ENCODE measurements around the gene WSCD1.

Gene WSCD1

GRCh38 chr17:6140728-6141330 is 70.7 kb downstream of the WSCD1 start:
- Histone ChIP-seq H3K4me2 (ENCODE audit: insufficient read depth, low read length) (no peak overlapping the region), H3K9me3 (ENCODE audit: insufficient read depth, low read length, severe bottlenecking) (no peaks in the 10 kb centered on the region), H3K79me2 (ENCODE audit: insufficient read depth, low read length) (no peaks in the 10 kb centered on the region), H3K4me1 (ENCODE audit: insufficient read depth, low read length) (no peaks in the 10 kb centered on the region), H3K4me3 (ENCODE audit: low read depth in 1 of 2, low read length in 2 of 2) (no peak overlapping the region), H4K20me1 (ENCODE audit: insufficient read depth, low read length) (peaks cover 5% of the 10 kb centered on the region; the same call in 1 of the 2 replicates), H3K36me3 (ENCODE audit: insufficient read depth, low read length) (no peaks in the 10 kb centered on the region), H3K27me3 (ENCODE audit: insufficient read depth, low read length, poor library complexity) (peaks cover 15% of the 10 kb centered on the region), H3K9ac (ENCODE audit: low read depth, low read length) (no peak overlapping the region), H2AFZ (ENCODE audit: low read depth, low read length) (no peak overlapping the region), H3K27ac (ENCODE audit: low read length) (no peak overlapping the region)
- ATAC-seq (ENCODE audit: insufficient read depth, low read depth) (no peak), DNase-seq (no peak)
- TF ChIP-seq, protein P1, sequence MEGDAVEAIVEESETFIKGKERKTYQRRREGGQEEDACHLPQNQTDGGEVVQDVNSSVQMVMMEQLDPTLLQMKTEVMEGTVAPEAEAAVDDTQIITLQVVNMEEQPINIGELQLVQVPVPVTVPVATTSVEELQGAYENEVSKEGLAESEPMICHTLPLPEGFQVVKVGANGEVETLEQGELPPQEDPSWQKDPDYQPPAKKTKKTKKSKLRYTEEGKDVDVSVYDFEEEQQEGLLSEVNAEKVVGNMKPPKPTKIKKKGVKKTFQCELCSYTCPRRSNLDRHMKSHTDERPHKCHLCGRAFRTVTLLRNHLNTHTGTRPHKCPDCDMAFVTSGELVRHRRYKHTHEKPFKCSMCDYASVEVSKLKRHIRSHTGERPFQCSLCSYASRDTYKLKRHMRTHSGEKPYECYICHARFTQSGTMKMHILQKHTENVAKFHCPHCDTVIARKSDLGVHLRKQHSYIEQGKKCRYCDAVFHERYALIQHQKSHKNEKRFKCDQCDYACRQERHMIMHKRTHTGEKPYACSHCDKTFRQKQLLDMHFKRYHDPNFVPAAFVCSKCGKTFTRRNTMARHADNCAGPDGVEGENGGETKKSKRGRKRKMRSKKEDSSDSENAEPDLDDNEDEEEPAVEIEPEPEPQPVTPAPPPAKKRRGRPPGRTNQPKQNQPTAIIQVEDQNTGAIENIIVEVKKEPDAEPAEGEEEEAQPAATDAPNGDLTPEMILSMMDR (IDR thresholded peaks at IDR 0.05; ENCODE audit: borderline replicate concordance, extremely low read depth, low read length, poor library complexity, severe bottlenecking), result no peak
- no peak for TF ChIP-seq EZH2 (IDR thresholded peaks at IDR 0.05; ENCODE audit: borderline replicate concordance, low read depth, low read length, severe bottlenecking)

- Histone ChIP-seq H3K79me2 (ENCODE audit: insufficient read depth, low read length) (no peaks in the 10 kb centered on the region), H2AFZ (ENCODE audit: low read depth, low read length) (no peak overlapping the region), H3K4me1 (ENCODE audit: insufficient read depth, low read length) (no peaks in the 10 kb centered on the region), H3K36me3 (ENCODE audit: insufficient read depth, low read length) (no peaks in the 10 kb centered on the region), H3K27ac (ENCODE audit: low read length) (no peak overlapping the region), H3K9ac (ENCODE audit: low read depth, low read length) (no peak overlapping the region), H3K4me3 (ENCODE audit: low read depth in 1 of 2, low read length in 2 of 2) (no peak overlapping the region), H4K20me1 (ENCODE audit: insufficient read depth, low read length) (0 out of 2 replicates have a peak, but pooled peaks cover 5% of the 10 kb centered on the region), H3K27me3 (ENCODE audit: insufficient read depth, low read length, poor library complexity) (peaks cover 14% of the 10 kb centered on the region), H3K4me2 (ENCODE audit: insufficient read depth, low read length) (no peak overlapping the region), H3K9me3 (ENCODE audit: insufficient read depth, low read length, severe bottlenecking) (no peaks in the 10 kb centered on the region)
- DNase-seq, result no peak
- no peak for ATAC-seq (ENCODE audit: insufficient read depth, low read depth)
- TF ChIP-seq EZH2 (IDR thresholded peaks at IDR 0.05; ENCODE audit: borderline replicate concordance, low read depth, low read length, severe bottlenecking), result no peak
- TF ChIP-seq, protein P1 (IDR thresholded peaks at IDR 0.05; ENCODE audit: borderline replicate concordance, extremely low read depth, low read length, poor library complexity, severe bottlenecking), result no peak
Observed at GRCh38 chr17:6142701-6143100, 72.5 kb downstream of the WSCD1 start.

DNA sequence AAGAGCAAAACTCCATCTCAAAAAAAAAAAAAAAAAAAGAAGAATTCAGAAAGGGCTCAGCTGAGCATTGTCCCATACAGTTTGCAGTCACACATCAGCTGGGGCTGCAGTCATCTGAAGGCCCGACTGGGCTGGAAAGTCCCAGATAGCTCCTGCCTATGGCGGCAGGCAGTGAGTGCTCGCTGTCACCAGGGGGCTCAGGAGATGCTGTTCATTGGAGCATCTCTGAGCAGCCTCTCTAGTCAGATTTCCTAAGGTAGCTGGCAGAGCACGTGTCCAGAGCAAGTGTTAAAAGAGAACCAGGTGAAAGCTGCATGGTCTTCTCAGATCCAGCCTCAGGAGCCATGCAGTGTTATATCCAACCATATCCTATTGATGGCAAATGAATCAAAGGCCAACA is 75.8 kb downstream of the WSCD1 start:
- H3K79me2 ChIP-seq (ENCODE audit: insufficient read depth, low read length), result no peaks in the 10 kb centered on the region
- no peaks in the 10 kb centered on the region for H3K36me3 ChIP-seq (ENCODE audit: insufficient read depth, low read length)
- no peaks in the 10 kb centered on the region for H3K4me1 ChIP-seq (ENCODE audit: insufficient read depth, low read length)
- H2AFZ ChIP-seq (ENCODE audit: low read depth, low read length), result no peak overlapping the region
- no peak overlapping the region for H3K4me3 ChIP-seq (ENCODE audit: low read depth in 1 of 2, low read length in 2 of 2)
- no peaks in the 10 kb centered on the region for H4K20me1 ChIP-seq (ENCODE audit: insufficient read depth, low read length)
- no peak for ATAC-seq (ENCODE audit: insufficient read depth, low read depth)
- DNase-seq, result no peak
- H3K27ac ChIP-seq (ENCODE audit: low read length), result no peak overlapping the region
- TF ChIP-seq EZH2 (IDR thresholded peaks at IDR 0.05; ENCODE audit: borderline replicate concordance, low read depth, low read length, severe bottlenecking), result no peak
- TF ChIP-seq, protein P1 (IDR thresholded peaks at IDR 0.05; ENCODE audit: borderline replicate concordance, extremely low read depth, low read length, poor library complexity, severe bottlenecking), result no peak
- H3K27me3 ChIP-seq (ENCODE audit: insufficient read depth, low read length, poor library complexity), result peaks cover 5% of the 10 kb centered on the region
- H3K9me3 ChIP-seq (ENCODE audit: insufficient read depth, low read length, severe bottlenecking), result no peaks in the 10 kb centered on the region
- H3K4me2 ChIP-seq (ENCODE audit: insufficient read depth, low read length), result no peak overlapping the region
- no peak overlapping the region for H3K9ac ChIP-seq (ENCODE audit: low read depth, low read length)
